LNCAP (cell line): ENCODE measurements around the gene VSIG8.

Experiments used
- TF ChIP-seq, protein P1 (sequence below): fragments of 450-650 bp; IDR thresholded peaks from 2 replicates; pipeline ENCODE4 v1.5.1; 2017; ENCODE audit warnings: mild to moderate bottlenecking

The VSIG8 gene, protein sequence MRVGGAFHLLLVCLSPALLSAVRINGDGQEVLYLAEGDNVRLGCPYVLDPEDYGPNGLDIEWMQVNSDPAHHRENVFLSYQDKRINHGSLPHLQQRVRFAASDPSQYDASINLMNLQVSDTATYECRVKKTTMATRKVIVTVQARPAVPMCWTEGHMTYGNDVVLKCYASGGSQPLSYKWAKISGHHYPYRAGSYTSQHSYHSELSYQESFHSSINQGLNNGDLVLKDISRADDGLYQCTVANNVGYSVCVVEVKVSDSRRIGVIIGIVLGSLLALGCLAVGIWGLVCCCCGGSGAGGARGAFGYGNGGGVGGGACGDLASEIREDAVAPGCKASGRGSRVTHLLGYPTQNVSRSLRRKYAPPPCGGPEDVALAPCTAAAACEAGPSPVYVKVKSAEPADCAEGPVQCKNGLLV

GRCh38 chr1:159862557-159862956 is at the start of gene VSIG8:
Gene VSIG8 (minus strand): TSS chr1:159862657. CDS start chr1:159862521, 136 bp downstream.
- TF ChIP-seq, protein P1, sequence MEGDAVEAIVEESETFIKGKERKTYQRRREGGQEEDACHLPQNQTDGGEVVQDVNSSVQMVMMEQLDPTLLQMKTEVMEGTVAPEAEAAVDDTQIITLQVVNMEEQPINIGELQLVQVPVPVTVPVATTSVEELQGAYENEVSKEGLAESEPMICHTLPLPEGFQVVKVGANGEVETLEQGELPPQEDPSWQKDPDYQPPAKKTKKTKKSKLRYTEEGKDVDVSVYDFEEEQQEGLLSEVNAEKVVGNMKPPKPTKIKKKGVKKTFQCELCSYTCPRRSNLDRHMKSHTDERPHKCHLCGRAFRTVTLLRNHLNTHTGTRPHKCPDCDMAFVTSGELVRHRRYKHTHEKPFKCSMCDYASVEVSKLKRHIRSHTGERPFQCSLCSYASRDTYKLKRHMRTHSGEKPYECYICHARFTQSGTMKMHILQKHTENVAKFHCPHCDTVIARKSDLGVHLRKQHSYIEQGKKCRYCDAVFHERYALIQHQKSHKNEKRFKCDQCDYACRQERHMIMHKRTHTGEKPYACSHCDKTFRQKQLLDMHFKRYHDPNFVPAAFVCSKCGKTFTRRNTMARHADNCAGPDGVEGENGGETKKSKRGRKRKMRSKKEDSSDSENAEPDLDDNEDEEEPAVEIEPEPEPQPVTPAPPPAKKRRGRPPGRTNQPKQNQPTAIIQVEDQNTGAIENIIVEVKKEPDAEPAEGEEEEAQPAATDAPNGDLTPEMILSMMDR, result no peak

GRCh38 chr1:159911326-159912070 is 49.0 kb upstream of the VSIG8 start:
- TF ChIP-seq, protein P1, result no peak

DNA sequence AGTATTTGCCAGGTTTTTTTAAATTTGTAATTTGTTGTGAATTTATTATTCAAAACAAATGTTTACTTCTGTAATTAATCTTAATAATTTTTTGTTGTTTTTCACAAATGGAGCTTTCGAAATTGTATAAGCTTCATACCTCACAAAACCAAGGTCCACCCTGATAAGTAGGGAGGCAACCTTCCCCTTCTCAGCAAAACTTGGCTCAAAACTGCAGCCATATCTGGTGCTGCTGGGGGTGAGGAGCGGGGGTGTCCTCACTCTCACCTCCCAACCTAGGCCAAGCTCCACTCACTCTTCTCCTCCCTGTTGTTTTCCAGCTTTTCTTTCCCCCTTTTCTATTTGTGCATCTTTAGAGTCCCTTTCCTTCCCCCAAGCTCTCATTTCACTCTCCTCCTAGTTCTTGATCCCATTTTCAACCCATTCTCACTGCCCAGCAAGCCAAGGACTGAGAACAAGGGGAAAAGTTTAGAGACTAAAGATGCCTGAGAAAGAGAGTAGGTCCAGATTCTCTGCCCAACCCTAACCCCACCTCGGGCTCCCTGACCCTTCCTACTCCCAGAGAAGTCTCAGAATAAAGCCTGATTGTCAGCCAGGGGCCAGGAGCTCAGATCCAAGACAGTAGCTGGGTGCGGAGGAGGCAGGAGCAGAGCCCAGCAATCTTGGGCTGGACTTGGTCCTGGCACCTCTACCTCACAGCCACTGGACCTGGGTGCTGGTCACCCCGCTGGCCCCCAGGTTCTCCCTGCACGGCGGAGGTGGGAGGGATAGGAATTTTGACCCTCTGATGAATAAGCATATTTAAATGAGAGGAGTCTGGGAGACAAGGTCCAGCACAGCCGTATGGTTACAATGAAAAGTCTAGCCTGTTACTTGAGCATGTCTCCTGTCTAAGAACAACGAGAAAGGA is 45.8 kb upstream of the VSIG8 start:
- TF ChIP-seq, protein P1, result no peak

DNA sequence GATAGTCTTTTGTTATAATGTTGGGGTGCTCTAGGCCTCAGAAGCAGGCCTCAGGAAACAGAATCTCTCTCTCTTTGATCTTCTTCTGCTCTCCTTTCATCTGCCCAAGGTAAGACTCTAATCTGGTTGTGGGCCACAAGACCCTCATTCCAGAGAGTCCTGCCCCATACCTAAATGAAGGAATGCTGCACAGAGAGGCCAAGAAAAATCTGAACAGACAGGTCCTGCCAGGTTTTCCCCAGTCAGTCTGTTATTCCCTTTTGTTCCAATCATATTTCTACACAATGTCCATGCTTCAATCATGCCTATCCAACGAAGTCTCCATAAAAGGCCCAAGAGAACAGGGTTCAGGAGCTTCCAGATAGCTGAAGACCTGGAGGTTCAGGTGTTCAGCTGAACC is 44.5 kb upstream of the VSIG8 start:
- TF ChIP-seq, protein P1, result no peak

DNA sequence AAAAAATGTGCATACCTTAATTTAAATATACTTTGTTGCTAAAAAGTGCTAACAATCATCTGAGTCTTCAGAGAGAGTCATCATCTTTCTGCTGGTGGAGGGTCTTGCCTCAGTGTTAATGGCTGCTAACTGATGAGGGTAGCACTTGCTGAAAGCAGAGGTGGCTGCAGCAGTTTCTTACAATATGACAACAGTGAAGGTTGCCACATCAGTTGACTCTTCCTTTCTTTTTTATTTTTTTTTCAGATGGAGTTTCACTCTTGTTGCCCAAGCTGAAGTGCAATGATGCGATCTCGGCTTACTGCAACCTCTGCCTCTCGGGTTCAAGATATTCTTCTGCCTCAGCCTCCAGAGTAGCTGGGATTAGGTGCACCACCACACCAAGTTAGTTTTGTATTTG is 40.1 kb upstream of the VSIG8 start:
- TF ChIP-seq, protein P1, result no peak

DNA sequence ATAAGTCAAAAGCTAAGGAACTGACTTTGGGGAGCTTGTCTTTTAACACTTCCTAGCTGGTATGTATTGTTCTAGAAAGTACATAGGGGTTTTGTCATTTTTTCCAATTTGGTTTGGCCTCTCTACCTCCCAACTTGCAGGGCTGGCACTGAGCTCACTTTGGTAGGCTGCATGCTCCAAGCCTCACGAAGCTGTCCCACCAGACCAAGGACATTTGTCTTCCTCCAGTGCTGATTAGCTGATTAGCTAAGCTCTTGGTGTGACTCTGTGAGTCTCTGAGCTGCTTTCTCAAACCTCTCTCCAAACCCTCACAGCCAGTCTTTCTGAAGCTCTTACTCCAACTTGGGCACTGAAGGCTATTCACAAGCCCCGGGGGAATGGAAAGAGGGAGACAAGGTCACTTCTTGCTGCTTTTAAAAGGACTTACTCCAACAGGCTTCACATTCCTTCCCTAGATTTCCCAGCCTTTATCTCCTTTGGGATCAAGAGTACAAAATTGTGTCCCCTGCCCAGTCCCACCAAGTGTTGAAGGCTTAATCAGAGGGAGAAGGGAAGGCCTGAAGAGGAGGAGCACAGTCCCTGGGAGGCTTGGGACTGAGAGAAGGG is 38.4 kb upstream of the VSIG8 start:
- TF ChIP-seq, protein P1, result no peak
